Sigmoid colon (tissue), 4 donors: Measurements from ENCODE around the gene HBG1.

Source experiments
- EP300 ChIP-seq, 4 donors: sonication (generic); formaldehyde crosslinking; IDR thresholded peaks; one replicate each; pipeline ENCODE4 v1.6.1; 2017; ENCODE audit warnings: antibody characterized with exemption in 4 of 4
- POLR2A ChIP-seq, 2 donors: fragments of 450-650 bp; IDR thresholded peaks; one replicate each; pipeline ENCODE4 v1.6.1; 2016; ENCODE audit warnings: antibody characterized with exemption in 2 of 2, mild to moderate bottlenecking in 2 of 2, moderate library complexity in 2 of 2
- POLR2AphosphoS5 ChIP-seq, 4 donors: sonication (generic); formaldehyde crosslinking; IDR thresholded peaks; one replicate each; pipeline ENCODE4 v1.6.1; 2017; ENCODE audit warnings: antibody characterized with exemption in 4 of 4
- TF ChIP-seq, protein P1 (sequence below), 4 experiments: fragments of 450-650 bp in 3 of 4; fragments of 200-600 bp in 1 of 4; IDR thresholded peaks; one replicate each; pipeline ENCODE4 v1.5.1; 2016 to 2019; ENCODE audit warnings: antibody characterized with exemption in 4 of 4, mild to moderate bottlenecking in 3 of 4, moderate library complexity in 2 of 4

GRCh38 chr11:5293028-5293427, 43.4 kb upstream of the HBG1 start:
- TF ChIP-seq POLR2A (IDR thresholded peaks at IDR 0.05) (no peak), EP300 (IDR thresholded peaks at IDR 0.05) (no peak), POLR2AphosphoS5 (IDR thresholded peaks at IDR 0.05) (no peak)
- TF ChIP-seq, protein P1, sequence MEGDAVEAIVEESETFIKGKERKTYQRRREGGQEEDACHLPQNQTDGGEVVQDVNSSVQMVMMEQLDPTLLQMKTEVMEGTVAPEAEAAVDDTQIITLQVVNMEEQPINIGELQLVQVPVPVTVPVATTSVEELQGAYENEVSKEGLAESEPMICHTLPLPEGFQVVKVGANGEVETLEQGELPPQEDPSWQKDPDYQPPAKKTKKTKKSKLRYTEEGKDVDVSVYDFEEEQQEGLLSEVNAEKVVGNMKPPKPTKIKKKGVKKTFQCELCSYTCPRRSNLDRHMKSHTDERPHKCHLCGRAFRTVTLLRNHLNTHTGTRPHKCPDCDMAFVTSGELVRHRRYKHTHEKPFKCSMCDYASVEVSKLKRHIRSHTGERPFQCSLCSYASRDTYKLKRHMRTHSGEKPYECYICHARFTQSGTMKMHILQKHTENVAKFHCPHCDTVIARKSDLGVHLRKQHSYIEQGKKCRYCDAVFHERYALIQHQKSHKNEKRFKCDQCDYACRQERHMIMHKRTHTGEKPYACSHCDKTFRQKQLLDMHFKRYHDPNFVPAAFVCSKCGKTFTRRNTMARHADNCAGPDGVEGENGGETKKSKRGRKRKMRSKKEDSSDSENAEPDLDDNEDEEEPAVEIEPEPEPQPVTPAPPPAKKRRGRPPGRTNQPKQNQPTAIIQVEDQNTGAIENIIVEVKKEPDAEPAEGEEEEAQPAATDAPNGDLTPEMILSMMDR (IDR thresholded peaks at IDR 0.05): no peak
